Measurements from ENCODE around the gene PRTN3.
A peak's percentile ranks its signal among the peaks of the same experiment; 100 is the strongest.

PRTN3 gene, protein sequence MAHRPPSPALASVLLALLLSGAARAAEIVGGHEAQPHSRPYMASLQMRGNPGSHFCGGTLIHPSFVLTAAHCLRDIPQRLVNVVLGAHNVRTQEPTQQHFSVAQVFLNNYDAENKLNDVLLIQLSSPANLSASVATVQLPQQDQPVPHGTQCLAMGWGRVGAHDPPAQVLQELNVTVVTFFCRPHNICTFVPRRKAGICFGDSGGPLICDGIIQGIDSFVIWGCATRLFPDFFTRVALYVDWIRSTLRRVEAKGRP

DNA sequence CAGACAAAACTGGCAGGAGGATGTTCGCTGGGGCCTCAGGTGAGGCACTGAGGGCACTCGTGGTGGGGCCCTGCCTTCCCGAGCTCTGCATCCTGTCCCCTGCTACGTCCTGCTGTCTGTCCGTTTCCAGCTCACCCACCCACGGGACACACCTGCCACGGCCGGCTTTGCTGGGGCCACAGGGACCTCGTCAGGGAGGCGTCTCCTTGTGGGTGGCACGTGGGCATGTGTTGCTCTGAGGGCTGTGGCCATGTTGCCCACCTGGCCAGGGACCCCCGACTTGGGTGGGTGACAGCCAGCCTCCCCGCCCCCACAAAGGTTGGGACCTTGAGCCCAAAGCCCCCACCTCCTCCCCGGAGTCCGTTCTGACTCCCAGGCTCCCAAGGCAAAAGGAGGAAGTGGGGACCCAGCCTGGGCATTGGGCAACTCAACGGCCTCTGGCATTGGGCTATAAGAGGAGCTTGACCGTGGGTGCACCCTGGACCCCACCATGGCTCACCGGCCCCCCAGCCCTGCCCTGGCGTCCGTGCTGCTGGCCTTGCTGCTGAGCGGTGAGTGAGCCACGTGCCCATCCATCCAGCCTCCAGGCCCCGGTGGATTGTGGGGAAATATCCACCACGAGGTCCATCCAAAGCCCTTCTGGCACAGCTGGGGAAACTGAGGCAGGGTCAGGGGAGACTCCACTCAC lies at the start of gene PRTN3:
TSS of gene PRTN3 (plus strand) at position 481 of the 688 bp plus-strand sequence. CDS start at position 491, 10 bp downstream.
- no peak for DNase-seq

DNA sequence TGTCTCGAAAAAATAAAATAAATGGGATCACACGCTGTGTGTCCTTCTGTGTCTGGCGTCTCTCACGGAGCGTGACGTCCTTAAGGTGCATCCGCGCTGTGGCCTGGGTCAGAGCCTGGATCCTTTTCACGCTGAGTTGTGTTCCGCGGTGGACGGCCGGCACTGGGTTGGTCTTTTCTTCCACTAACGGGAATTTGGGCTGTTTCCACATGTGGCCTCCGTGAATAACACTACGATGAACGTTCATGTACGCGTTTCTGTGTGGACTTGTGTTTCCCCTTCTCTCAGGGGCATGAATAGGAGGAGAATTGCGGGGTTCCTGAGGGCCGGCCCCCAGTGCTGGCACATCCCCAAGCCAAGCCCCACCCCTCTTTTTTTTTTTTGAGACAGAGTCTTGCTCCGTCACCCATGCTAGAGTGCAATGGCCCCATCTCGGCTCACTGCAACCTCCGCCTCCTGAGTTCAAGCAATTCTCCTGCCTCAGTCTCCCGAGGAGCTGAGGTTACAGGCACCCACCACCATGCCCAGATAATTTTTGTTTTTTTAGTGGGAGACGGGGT lies 49.7 kb upstream of the PRTN3 start:
- no peak for DNase-seq

DNA sequence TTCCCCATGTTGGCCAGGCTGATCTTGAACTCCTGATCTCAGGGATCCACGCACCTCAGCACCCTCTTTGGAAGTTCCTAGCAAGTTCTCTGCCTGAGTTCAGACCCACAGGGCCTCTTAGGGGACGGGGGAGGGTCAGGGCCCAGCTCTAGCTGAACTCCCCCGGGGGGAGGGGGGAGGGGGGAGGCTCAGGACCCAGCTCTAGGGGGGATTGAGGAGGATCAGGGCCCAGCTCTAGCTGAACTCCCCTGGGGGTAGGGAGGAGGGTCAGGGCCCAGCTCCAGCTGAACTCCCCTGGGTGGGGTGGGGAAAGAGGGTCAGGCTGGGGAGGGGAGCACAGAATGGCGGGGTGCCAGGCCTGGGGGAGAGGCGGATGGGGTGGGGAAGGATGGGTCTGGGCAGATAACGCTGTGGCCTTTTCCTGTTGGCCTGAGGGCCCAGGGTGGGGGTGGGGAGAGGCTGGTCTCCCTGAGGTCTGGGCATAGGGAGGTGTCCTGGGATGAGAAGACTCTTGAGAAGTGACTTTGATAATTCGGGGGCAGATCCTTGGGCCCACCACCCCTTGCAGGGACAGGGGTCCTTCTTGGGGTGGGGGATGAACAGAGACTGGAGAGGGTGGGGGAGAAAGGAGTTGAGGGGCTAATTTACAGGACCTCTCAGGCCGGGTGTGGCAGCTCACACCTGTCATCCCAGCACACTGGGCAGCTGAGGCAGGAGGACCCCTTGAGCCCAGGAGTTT lies 49.1 kb upstream of the PRTN3 start:
- no peak for DNase-seq

DNA sequence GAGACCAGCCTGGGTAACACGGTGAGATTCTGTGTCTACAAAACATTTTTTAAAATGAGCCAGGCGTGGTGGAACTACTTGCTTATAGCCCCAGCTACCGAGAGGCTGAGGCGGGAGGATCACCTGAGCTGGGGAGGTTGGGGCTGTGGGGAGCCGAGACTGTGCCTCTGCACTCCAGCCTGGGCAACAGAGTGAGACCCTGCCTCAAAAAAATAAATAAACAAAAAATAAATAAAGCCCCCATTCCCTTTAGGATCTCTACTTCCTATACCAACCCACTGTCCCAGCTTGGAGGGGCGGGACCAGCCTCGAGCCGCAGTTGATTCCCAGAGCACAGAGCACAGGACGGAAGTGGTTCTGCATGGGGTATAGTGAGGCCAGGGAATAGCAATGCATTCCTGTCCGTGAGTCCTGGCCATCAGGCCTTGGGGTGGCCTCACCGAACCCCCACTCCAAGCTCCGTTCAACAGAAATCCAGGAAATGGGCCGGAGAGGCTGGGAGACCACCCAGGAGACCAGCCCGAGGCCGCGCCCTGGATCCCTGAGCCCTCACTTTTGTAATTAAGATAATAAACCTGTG lies 48.4 kb upstream of the PRTN3 start:
- DNase-seq = no peak

DNA sequence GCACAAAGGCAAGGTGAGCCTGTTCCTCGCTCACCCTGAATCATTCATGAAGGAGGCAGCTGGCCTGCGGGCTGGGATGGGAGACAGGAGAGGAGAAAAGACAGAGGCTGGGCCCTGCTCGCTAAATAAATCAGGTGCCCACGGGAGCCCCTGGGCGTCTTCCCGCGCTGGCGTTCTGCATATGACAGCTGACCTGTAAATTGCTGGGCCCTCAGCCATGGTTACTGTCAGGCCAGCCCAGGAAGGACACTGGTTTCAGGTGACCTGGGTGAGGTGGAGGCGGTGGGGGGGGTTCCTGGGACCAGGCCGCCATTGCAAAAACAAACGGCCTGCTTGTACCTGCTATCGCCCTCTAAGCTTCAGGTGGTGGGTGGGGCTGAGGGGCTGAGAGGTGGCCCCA lies 47.0 kb upstream of the PRTN3 start:
- no peak for DNase-seq

DNA sequence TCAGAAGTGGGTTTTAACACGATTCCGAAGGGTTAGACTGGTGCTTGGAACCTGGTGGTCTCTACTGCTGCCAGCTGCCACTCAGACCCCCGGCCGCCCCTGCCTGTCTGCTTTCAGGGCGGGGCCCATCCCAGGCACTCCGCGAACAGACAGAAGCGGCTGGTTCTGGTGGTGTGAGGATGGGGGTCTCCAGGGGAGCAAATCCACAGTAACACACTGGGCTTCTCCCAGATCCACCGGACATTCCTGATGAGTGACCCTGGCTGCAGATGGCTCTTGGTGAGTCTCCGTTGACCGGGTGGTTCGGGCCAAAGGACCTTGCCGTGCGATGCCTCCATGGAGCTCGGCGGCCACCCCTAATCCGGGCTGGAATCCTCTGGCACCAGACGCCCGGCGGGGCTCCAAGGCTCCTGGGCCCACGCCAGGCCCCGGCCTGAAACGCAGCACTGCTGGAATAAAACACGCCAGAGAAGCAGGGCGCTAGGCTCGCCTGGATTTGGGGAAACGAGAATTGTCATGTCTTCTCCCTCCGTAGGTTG lies 45.7 kb upstream of the PRTN3 start:
- DNase-seq = no peak

DNA sequence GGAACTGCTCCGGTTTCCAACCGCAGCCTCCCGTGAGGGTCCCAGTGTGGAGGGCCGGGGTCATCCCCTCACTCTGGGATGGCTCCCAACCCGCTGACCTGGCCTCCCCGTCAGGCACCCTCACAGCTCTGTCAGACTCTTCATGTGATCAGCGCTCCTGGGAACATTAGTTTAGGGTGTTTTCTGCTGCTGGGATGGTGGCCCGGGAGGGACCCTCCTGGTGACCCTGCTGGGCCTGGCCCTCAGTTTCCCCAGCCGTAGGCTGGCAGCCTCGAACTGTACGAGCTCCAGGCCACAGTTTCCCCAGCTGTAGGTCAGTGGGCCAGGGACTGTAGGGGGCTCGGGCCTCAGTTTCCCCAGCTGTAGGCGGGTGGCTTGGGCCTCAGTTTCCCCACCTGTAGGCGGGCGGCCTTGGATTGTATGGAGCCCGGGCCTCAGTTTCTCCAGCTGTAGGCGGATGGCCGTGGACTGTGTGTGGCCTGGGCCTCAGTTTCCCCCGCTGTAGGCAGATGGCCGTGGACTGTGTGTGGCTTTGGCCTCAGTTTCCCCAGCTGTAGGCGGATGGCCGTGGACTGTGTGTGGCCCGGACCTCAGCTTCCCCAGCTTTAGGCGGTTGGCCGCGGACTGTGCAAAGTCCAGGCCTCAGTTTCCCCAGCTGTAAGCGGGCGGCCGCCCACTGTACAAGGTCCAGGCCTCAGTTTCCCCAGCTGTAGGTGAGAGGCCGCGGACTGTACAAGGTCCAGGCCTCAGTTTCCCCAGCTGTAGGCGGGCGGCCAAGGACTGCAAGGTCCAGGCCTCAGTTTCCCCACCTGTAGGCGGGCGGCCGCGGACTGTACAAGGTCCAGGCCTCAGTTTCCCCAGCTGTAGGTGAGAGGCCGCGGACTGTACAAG lies 44.9 kb upstream of the PRTN3 start:
- no peak for DNase-seq

DNA sequence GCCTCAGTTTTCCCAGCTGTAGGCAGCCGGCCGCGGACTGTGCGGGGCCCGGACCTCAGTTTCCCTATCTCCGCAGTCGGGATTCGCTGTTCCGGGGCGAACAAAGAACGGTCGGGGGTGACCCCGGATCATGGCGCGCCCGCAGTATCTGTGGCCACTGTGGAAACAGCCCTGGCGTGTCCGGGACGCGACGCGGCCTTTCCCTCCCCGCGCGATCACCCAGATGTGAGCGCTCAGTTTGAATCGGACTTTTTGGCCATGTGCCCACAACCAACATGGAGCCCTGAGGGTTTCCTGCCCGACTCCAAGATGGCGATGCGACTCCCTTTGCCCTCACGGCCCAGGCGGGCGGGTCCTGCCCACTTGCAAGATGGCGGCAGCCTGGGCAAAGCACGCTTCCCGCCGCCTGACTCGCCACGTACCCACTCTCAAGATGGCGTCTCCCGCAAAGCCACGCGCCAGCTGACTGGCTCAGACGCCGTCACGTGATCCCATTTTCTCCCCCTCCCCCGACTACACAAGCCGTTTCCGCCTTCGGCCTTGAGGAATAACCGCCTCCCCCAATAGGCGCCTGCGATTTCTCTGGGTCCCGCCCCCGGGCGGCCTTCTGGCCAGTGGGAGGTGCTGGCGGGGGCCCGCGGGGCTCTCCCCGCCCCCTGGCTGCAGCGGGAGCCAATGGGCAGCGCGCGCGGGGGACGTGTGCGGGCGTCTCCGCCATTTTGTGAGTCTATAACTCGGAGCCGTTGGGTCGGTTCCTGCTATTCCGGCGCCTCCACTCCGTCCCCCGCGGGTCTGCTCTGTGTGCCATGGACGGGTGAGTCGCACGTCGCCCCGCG lies 43.9 kb upstream of the PRTN3 start, which contains the start of gene PTBP1:
TSS of gene PTBP1 (plus strand) at position 761 of the 836 bp plus-strand sequence. CDS start at position 807, 46 bp downstream.
- peak; percentile 100 for DNase-seq

DNA sequence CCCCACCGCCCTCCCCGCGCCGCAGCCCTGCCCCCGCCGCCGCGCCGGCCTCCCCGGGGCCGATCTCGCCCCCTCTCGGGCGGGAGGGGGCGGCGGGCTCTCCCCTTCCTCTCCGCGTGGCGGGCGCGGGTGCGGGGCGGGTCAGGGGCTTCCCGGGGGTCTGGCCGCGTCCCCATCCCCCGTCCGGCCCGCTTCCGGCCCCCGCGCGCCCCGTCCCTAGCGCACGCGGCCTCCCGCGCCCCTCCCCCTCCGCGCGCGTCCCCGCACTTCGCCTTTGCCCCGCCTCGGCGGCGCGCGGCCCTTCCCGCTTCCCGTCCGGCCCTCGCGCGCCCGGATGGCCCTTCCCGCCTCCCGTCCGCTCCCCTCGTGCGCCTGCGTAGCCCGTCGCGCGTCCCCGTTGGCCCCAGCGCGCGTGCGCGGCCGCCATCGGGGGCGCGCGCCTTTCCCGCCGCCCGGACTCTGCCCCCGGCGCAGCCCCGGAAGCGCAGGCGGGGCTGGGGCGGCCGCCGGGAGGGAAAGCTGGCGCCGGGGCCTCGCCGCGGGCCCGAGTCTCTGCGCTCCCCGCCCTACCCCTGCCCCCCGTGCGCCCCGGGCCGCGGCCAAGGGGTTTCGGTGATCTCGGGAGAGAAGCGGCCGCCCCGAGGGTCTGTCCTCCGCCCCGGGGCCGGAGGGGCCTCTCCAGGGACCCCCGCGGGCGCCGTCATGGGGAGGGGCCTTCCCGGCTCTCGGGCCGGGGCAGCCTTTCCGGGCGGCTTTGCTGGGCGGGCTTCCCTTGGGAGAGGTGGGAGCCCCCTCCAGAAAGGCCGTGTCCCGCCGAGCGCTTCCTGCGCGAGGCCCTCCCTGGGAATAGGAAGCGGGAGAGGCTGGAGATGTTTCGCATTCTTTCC lies 43.0 kb upstream of the PRTN3 start:
- peak; percentile 93 for DNase-seq

DNA sequence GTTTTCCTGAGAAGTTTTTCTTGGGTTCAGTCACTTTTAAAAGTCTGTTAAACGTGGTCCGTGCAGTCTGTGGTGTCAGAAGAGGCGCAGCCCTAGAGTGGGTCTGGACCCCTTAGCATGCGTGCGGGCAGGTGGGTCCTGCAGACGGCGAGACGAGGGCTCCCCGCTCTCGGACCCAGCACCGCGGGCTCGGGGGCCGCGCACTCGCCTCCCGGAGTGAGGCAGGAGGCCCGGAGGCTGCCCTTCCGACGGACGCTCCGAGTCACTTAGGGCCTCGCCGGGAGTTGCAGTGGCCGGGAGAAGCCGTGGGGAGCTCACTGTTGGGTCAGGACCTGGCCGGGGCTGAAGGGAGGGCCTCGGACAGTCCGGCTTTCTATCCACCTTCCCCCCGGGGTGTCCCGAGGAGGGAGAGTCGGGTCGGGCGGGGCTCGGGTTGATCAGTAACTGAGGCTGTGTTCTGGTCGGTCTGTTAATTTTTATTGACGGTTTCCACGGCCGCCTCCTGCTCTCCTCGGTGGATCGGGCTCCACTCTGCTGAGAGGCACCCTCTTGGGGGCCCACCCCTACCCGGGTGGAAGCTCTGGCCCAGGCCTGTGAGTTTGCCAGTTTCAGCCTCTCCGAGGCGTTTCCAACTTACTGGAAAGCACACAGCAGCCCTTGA lies 42.3 kb upstream of the PRTN3 start:
- DNase-seq = no peak

DNA sequence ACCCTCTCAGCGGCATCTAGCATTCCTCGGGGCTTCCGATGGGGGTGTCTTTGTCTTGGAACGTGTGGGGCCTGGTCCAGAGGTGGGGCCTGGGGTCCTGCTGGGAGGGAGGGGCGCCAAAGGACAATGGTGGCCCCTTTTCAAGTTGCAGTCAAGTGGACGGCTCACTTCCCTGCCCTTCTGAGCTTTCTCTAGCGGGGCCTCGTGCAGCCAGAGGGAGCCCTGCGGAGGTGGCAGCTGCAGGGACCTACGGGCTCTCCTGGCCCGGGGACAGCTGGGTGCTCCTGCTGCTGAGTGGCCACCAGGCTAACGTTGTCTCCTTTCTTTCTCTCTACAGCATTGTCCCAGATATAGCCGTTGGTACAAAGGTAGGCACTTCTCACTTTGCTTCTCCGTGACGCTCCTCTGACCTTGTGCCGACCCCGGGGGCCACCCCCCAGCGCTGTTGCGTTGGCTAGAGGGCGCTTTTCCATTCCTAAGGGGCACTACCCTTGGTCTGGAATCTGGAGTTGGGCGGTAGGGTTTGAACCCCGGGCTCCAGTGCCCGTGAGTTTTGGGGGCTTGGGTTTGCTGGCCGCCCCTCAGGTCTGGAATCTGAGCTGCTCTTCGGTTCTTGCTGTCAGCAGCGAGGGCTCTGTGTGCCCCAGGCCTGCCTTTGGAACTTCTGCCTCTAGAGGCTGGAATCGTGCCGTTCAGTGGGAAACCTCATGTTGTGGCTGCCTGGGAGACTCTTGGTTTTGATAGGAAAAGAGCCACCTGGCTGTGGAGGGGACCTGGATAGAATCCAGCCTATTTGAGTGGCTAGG lies 41.5 kb upstream of the PRTN3 start:
- DNase-seq = no peak

DNA sequence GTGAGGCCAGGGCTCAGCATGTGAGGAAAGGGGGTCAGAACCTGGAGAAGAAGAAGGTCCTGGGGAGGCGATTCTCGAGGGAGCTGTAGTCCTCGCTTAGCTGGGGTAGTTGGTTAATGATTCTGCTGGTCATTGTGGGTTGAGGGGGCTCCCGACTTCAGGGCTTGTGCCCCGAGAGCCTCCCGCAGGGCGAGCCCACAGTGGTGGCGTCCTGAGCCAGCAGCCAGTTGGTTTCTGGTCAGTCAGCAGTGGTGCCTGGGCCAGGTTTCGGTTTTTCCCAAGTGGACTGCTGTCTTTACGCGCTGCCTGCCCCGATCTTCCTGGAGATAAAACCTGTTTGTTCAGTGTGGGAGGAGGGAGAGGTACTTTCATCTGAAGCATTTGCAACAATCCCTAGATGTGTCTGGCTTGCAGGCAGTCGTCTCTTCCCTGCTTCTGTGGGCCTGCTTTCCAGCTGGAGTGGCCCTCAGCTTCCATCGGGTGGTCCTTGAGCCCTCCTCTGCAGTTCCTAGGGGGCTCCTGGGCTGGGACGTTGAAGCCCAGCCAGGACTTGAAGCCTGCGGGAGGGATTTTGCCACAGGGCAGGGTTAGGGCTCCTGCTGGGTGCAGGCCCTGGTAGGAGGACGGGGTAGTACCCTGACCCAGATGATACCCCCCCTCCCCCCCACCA lies 40.3 kb upstream of the PRTN3 start:
- no peak for DNase-seq

DNA sequence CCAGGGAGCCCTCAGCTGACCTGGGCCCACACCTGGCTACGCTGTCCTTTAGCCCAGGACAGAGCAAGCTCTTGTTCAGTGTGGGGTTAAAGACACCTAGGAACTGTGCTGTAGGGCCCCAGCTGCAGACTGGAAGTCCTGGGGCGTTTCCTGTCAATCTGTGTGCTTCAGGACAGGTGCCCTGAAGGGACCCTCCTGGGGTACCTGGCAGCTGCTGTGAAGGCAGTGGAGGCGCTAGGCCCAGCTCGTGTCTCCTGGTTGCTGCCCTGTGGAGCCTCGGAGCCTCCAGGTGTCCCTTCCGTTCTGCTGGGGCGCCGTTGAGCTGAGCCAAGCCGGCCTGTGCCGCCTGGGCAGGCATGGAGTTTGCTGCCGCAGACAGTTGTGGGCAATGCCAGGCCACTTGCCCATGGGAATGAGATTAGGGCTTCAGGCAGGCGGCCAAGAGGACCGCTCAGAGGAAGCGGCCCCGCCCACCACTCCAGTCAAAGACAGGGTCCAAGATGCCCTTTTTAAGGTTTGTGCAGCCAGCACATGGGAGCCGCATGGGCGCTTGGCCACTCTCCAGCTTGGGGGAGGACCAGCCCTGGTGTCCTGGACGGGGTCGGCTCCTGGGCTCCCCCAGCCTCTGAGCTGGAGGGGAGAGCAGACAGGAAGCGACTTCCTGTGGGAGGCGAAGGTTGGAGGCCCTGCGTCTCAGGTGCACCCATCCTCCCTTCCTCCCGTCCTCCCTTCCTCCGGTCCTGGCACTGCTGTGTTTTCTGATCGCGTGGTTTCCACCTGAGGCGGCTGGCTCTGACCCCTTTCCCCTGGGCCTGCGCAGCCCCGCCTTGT lies 39.6 kb upstream of the PRTN3 start:
- DNase-seq = no peak

DNA sequence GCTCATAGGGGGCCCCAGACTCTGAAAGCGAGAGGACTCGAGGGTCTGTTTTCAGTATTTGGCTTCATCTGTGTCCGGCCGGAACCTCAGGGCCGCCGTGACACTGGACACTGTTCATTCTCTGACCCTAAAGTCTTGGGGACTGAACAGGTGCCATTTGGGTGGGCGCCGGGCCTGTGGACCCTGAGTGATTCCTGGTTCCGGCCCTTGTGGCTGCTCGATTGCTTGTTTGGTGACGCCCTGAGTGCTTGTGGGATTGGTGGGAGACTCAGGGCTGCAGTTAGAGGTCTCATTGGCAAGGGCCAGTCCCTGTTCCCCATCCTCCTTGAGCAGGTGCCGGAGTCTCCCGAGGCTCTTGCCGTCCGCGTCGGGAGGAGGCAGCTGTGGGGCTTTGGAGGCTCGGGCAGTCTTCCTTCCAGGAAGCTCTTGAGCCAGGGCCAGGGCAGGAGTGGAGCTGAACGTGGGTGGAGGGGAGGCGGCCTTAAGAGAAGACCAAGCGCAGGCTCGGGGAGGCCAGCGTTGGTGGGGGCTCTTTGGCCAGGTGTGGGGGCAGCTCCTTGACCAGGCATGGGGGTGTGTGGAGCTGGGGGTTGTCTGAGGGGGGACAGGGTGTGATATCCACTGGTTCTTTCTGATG lies 38.8 kb upstream of the PRTN3 start:
- no peak for DNase-seq

DNA sequence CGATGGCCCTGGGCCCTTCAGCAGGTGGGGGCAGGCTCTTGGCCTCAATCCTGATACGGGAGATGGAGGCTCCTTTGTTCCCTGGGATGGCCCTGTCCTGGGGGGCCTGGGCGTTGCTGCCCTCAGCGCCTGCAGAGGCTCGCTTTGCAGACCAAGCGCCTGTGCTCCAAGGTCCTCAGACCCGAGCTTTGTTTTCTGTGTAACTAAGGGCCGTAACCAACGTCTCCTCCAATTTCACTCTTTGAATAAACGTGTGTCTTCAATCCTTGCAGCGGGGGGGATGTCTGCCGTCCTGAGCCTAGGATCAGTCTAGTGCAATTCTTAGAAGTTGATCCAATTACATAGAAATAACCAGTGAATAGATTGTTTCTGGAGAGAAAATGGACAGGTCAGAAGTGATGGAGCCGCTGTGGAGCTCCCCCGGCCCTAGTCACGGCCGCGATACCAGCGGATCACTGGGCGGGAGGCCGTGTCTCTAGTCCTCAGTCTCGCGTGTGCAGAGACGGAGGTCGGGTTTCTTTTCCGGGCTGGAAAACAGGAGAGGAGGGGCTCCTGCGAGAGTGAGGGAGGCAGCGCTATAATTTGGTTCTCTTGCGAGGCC lies 38.2 kb upstream of the PRTN3 start:
- DNase-seq = no peak

DNA sequence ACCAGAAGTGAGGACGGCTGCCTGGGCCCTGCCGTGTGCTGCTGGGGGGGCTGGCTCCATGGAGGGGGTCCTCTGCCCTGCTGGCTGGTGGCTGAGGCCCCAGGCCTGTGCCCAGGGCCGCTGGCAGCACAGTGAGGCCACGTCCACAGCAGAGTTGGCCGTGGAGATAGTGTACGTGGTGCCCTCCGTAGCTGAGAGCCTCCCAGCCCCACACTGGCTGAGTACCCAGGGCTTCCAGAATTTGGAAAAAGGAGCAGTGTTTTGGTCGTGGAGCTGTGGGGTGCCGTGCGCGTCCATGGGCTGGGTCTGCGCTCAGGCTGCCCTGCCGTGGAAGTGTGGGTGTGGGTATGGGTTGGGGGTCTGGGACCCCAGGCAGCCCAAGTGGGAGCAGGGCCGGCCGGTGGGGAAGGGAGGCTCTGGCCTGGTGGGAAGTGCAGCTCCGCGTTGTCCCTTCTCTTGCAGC lies 37.7 kb upstream of the PRTN3 start:
- DNase-seq = no peak
